ACC112 (cell line): Measurements from ENCODE around the gene TRIM63.

Experiments
- H2AFZ ChIP-seq: fragments of 200-600 bp; sonication (generic); one replicate; pipeline ENCODE4 v1.6.0; 2017; ENCODE audit warnings: antibody characterized with exemption, low read length; ENCODE audit not compliant: unreplicated experiment
- H3K27ac ChIP-seq: fragments of 200-600 bp; sonication (generic); 2 replicates; pipeline ENCODE4 v1.5.1; 2014; ENCODE audit warnings: low read depth, mild to moderate bottlenecking, antibody characterized with exemption, low read length, moderate library complexity
- H3K27me3 ChIP-seq: fragments of 200-600 bp; sonication (generic); 2 replicates; pipeline ENCODE4 v1.6.1; 2014; ENCODE audit warnings: mild to moderate bottlenecking, antibody characterized with exemption, low read length, moderate library complexity, mixed read lengths; ENCODE audit not compliant: insufficient read depth
- H3K36me3 ChIP-seq: fragments of 200-600 bp; sonication (generic); 2 replicates; pipeline ENCODE4 v1.6.1; 2016; ENCODE audit warnings: mild to moderate bottlenecking, antibody characterized with exemption, low read length, moderate library complexity, mixed read lengths; ENCODE audit not compliant: insufficient read depth
- H3K4me1 ChIP-seq: fragments of 200-600 bp; sonication (generic); one replicate; pipeline ENCODE4 v1.6.1; 2016; ENCODE audit warnings: low read length, mixed read lengths; ENCODE audit not compliant: insufficient read depth, unreplicated experiment, control insufficient read depth
- H3K4me3 ChIP-seq: fragments of 200-600 bp; sonication (generic); 2 replicates; pipeline ENCODE4 v1.5.1; 2014; ENCODE audit warnings: mild to moderate bottlenecking, low read depth, low read length
- H3K79me2 ChIP-seq: fragments of 200-600 bp; sonication (generic); one replicate; pipeline ENCODE4 v1.6.0; 2016; ENCODE audit warnings: low read length; ENCODE audit not compliant: control insufficient read depth, unreplicated experiment, insufficient read depth

Gene TRIM63

DNA sequence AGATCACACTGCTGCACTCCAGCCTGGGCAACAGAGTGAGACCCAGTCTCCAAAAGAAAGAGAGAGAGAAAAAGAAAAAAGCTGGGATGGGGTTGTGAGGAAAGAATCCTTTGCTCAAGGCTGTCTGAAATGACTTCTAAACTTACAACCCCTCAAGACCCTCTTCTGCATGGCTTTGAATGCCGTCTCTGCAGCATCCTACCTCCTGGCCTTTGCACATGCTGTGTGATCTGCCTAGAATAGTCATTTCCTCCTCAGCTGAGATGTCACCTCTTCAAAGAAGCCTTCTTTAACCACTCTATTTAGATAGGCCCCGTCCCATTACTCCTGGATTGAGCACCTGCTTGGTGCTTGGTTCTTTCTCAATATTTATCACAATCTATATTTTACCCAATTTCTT, 17.4 kb upstream of the TRIM63 start:
- no peaks in the 10 kb centered on the region for H3K36me3 ChIP-seq
- no peak overlapping the region for H3K4me3 ChIP-seq
- no peaks in the 10 kb centered on the region for H3K4me1 ChIP-seq

DNA sequence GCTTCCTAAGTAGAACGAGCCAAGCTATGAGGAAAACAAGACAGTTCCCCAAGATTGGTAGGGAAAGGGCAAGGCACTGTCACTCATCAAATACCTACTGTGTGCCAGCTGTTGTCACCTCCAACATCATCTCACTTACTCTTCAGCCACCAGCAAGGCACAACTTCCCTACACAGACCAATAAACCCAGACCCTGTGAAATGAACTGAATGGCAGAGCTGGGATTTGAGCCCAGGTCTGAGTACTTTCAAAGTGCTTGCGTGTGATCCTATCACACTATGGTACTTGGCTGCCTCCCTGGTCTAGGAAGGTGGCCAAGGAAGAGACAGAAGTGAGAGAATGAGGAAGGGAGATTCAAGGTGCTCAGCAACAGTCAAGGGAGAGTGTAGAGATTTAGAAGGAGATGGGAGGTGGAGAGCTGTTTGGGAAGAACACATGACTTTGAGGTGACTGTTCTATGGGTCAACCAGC, 16.7 kb upstream of the TRIM63 start:
- Histone ChIP-seq H3K27ac (no peak overlapping the region), H3K27me3 (peaks cover 12% of the 10 kb centered on the region), H3K4me3 (no peak overlapping the region), H3K36me3 (no peaks in the 10 kb centered on the region), H3K79me2 (no peaks in the 10 kb centered on the region), H2AFZ (no peak overlapping the region), H3K4me1 (no peaks in the 10 kb centered on the region)

More for the DNA sequence above, 17.4 kb upstream of the TRIM63 start:
- Histone ChIP-seq H2AFZ (no peak overlapping the region), H3K27ac (no peak overlapping the region), H3K27me3 (peaks cover 12% of the 10 kb centered on the region), H3K79me2 (no peaks in the 10 kb centered on the region)

DNA sequence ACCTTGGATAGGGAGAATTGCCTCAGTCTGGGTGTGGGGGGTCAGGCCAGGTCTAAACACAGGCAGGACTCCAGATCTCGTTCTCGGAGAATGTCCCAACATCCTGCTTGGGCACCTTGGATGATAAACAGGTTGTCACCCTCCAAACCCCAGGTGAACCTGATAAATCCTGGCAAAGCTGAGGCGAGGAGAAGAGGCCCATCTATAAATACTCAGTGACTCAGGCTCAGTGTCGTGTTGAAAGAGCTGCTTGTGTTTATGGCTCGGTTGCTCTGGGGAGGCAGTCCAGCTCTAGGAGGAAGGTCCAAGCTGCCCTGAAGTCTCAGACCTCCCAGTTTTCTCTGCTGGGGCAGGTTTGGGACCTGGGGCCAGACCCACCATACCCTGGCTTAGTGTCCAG, 15.8 kb upstream of the TRIM63 start:
- H3K27ac ChIP-seq, result no peak overlapping the region
- peaks cover 12% of the 10 kb centered on the region for H3K27me3 ChIP-seq
- H3K4me1 ChIP-seq, result no peaks in the 10 kb centered on the region
- H3K79me2 ChIP-seq, result no peaks in the 10 kb centered on the region
- H3K4me3 ChIP-seq, result no peak overlapping the region
- no peaks in the 10 kb centered on the region for H3K36me3 ChIP-seq
- H2AFZ ChIP-seq, result no peak overlapping the region

DNA sequence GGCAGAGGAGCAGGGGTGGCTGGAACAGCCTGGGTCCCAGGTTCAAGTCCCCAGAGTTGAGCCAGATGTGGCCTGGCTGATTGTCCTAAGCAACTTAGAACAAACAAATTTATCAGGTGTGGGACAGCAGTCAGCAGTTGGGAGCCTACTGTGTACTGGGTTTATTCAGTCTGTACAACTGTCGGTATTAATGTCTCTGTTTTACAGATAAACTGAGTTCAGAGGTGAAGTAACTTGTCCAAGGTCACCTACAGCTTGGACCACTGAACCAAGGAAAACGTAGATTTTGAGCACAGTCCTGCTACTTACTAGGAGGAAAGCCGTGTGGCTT, 14.6 kb upstream of the TRIM63 start:
- Histone ChIP-seq H3K27me3 (peaks cover 12% of the 10 kb centered on the region), H3K4me3 (no peak overlapping the region), H3K4me1 (no peaks in the 10 kb centered on the region), H3K36me3 (no peaks in the 10 kb centered on the region), H2AFZ (no peak overlapping the region), H3K27ac (no peak overlapping the region), H3K79me2 (no peaks in the 10 kb centered on the region)

DNA sequence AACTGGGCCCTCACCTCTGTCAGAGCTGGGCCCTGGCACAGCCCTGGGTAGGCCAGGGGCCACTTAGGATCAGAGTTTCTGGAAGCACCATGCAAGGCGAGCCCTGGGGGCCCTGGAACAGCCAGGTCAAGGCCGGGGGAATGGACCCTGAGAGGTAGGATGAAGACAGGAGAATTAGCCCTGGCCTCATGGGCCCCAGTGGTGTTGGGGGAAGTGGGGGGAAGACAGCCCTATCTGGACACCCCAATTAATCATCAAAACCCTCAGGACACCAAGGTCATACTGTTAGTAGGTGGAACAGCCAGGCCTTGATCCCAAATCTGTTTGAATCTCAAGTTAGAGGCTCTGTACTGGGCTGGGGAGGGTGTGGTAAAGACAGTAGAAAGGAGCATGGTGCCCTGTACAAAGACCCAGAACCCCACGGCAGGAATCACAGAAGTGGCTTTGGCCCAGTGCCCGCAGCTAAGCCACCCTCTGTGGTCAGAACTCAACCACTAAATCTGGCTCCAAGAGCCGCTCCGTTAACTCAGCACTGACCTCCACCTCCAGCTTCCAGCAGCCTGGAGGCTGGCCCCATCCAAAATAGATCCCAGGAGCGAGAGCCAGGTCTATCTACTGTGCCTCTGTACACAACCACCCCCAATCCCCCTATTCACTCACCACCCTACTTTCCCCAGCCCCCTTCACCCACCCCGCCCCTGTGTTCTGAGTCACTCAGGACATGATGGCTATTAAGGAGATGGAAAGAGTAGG, 14.0 kb upstream of the TRIM63 start:
- H3K27ac ChIP-seq, result no peak overlapping the region
- H3K79me2 ChIP-seq, result no peaks in the 10 kb centered on the region
- H3K27me3 ChIP-seq, result peaks cover 12% of the 10 kb centered on the region
- no peaks in the 10 kb centered on the region for H3K4me1 ChIP-seq
- H2AFZ ChIP-seq, result no peak overlapping the region
- no peaks in the 10 kb centered on the region for H3K36me3 ChIP-seq
- no peak overlapping the region for H3K4me3 ChIP-seq

DNA sequence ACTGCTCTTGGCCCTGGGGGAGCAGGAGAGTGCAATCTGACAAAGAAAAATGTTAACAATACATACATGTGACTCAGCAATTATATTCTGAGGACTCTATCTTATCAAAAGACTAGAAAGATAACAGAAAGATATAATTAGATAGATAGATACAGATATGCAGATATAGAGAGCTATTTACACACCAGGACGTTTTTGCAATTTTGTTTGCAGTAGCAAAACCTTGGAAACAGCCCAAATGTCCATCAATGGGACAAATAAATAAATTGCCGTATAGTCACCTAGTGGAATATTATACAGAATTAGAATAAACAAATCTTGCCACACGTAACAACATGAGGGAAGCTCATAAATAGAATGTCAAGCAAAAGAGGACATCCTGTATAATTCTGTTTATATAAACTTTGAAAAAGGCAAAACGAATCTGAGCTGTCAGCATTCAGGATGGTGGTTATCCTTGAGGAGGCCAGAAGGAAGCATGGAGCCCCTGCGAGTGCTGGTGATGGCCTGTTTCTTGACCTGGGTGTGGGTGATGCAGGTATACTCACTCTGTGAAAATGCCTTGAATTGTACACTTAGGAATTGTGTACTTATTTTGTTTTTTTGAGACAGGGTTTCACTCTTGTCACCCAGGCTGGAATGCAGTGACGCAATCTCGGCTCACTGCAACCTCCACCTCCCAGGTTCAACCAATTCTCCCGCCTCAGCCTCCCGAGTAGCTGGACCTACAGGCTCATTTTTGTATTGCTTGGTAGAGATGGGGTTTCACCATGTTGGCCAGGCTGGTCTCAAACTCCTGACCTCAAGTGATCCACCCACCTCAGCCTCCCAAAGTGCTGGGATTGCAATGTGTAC, 12.8 kb upstream of the TRIM63 start:
- Histone ChIP-seq H3K79me2 (no peaks in the 10 kb centered on the region), H3K4me3 (no peak overlapping the region), H3K4me1 (no peaks in the 10 kb centered on the region), H2AFZ (no peak overlapping the region), H3K27me3 (peaks cover 12% of the 10 kb centered on the region), H3K36me3 (no peaks in the 10 kb centered on the region), H3K27ac (no peak overlapping the region)

DNA sequence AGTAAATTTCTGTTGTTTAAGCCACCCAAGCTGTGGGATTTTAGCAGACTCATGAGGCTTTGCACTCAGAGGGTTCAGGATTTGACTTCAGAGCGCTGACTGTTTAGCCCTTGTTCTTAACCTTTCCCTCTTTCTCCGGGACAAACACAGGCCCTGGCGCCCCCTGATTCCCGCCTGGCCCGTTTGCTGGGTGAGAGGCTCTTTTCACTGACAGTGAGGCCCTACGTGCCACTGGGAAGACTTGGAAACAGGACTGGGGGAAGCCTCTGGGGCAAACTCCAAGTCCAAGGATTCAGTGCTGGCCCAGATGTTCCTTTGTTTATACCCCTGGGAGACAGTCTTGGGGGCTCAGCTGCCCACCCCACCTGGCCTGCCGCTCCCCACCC, 11.7 kb upstream of the TRIM63 start:
- no peaks in the 10 kb centered on the region for H3K79me2 ChIP-seq
- no peaks in the 10 kb centered on the region for H3K4me1 ChIP-seq
- H3K4me3 ChIP-seq, result no peak overlapping the region
- H2AFZ ChIP-seq, result no peak overlapping the region
- H3K36me3 ChIP-seq, result no peaks in the 10 kb centered on the region
- no peak overlapping the region for H3K27ac ChIP-seq
- peaks cover 8% of the 10 kb centered on the region for H3K27me3 ChIP-seq

DNA sequence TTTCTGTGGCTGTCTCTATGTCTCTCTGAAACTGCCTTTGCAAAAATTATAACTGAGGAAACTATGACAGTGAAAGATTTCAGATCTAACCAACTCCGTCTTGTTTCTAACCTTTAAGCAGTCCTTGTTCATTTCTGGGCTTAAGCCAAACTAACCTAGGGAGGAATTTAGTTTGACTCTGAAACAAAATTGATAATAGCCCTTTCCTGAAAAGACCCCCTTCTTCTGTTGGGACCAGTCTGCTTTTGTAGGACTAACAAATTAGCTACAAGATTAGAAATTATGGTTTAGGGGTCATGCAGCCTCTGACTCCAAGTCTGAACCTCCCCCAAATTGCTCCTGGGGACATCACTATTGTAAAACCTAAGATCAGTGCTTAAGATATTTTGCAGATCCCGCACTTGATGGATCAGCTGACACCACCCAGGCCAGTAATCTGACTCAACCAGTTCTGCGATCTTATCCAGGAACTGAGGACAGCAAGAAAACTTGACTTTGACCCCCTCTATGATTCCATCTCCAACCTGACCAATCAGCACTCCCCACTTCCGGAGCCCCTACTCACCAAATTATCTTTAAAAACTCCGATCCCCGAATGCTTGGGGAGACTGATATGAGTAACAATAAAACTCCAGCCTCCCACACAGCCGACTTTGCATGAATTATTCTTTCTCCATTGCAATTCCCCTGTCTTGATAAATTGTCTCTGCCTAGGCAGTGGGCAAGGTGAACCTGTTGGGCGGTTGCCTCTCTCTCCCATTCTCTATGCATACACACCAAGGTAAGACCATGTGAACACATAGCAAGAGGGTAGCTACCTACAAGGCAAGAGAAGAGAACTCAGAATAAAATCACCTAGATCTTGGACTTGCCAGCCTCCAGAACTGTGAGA, 11.1 kb upstream of the TRIM63 start:
- H3K36me3 ChIP-seq, result no peaks in the 10 kb centered on the region
- no peak overlapping the region for H3K4me3 ChIP-seq
- H3K79me2 ChIP-seq, result no peaks in the 10 kb centered on the region
- H2AFZ ChIP-seq, result no peak overlapping the region
- no peak overlapping the region for H3K27ac ChIP-seq
- peaks cover 9% of the 10 kb centered on the region; the same call in 1 of the 2 replicates for H3K27me3 ChIP-seq
- no peaks in the 10 kb centered on the region for H3K4me1 ChIP-seq

DNA sequence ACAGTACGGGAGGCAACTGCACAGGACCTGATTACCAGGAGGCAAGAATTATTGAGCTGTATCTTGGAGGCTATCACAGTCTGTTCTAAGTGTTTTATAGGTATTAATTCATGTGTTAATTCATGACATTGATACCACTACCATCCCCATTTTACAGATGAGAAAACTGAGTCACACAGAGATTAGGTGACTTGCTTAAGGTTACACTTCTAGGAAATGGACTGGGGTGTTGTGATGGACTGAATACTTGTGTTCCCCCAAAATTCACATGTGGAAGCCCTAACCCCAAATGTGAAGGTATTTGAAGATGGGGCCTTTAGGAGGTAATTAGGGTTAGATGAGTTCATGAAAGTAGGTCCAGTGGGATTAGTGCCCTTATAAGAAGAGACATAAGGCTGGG, 10.1 kb upstream of the TRIM63 start:
- Histone ChIP-seq H3K27ac (no peak overlapping the region), H3K79me2 (no peaks in the 10 kb centered on the region), H2AFZ (no peak overlapping the region), H3K27me3 (peaks cover 19% of the 10 kb centered on the region), H3K4me1 (no peaks in the 10 kb centered on the region), H3K36me3 (no peaks in the 10 kb centered on the region), H3K4me3 (no peak overlapping the region)

DNA sequence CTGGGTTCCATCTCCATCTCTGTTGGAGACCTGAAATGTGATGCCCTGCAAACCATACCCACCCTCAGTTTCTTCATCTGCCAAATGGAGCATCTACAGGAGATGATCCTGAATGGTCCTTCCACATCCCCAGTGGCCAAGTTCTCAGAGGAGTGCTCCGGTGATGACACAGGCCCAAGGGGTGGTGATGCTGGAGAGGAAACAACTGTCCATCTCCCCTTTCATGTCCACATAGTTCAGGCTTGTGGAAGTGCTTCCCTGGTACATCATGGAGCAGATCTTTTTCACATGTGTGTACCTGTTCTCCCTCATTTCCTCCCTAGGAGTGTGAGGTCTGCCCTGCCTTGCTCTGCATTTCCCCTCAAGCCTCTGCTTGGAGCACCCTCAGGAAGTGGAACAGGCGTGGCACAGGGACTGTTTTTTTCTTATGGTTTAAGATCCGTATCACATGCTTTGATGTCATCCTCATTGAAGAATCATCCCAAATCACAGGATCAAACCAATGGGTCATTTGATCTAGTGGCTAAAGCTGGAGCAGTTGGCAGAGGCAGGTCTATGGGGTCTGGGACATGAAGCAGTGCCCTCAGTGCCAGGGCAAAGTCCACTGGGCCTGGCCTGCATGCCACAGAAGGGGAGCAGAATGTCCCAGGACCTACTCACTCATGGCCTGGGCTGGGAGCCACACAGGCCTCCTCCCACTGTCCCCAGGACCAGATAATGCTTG, 8.2 kb upstream of the TRIM63 start:
- Histone ChIP-seq H2AFZ (no peak overlapping the region), H3K4me3 (no peak overlapping the region), H3K27me3 (peaks cover 30% of the 10 kb centered on the region), H3K27ac (no peak overlapping the region), H3K79me2 (no peaks in the 10 kb centered on the region), H3K36me3 (no peaks in the 10 kb centered on the region), H3K4me1 (no peaks in the 10 kb centered on the region)
